ENCODE data around the gene CPT1C.

DNA sequence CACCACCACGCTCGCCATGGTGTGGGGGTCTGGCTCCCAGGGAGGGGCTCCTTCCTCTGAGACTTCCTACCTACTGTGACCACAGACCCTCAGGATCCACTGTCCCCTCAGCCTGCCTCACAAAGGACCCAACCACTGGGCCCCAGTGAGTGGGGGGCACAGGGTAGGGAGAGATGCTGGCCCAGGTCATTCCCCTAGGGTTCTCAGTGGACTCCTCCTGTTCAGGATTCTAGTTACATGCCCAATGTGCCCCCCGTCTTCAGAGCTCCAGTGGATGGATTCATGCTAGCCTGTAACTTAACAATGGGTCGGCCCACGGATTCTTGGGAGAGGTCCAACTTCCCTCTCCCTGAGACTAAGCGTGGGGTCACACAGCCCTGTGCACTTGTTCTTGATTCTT, 72.3 kb downstream of the CPT1C start, which contains the start of gene TSKS:
- no peak for TF ChIP-seq POLR2A (IDR thresholded peaks at IDR 0.05)
- TF ChIP-seq, protein P1, sequence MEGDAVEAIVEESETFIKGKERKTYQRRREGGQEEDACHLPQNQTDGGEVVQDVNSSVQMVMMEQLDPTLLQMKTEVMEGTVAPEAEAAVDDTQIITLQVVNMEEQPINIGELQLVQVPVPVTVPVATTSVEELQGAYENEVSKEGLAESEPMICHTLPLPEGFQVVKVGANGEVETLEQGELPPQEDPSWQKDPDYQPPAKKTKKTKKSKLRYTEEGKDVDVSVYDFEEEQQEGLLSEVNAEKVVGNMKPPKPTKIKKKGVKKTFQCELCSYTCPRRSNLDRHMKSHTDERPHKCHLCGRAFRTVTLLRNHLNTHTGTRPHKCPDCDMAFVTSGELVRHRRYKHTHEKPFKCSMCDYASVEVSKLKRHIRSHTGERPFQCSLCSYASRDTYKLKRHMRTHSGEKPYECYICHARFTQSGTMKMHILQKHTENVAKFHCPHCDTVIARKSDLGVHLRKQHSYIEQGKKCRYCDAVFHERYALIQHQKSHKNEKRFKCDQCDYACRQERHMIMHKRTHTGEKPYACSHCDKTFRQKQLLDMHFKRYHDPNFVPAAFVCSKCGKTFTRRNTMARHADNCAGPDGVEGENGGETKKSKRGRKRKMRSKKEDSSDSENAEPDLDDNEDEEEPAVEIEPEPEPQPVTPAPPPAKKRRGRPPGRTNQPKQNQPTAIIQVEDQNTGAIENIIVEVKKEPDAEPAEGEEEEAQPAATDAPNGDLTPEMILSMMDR (IDR thresholded peaks at IDR 0.05), result no peak
